GM19395 (cell line): ENCODE results near the gene DCDC1.
A peak's percentile ranks its signal among the peaks of the same experiment; 100 is the strongest.
"Not testable (repeated sequence)": the region's sequence is repeated elsewhere in the genome, so short reads cannot be mapped to it uniquely, and the experiment has no call there.

ENCODE experiments used
- ATAC-seq: cut with Tn5 transposase; IDR thresholded peaks from one replicate; pipeline ENCODE4 v1.9.1; 2021; ENCODE audit warnings: mild to moderate bottlenecking, moderate library complexity; ENCODE audit not compliant: unreplicated experiment

DCDC1 gene

DNA sequence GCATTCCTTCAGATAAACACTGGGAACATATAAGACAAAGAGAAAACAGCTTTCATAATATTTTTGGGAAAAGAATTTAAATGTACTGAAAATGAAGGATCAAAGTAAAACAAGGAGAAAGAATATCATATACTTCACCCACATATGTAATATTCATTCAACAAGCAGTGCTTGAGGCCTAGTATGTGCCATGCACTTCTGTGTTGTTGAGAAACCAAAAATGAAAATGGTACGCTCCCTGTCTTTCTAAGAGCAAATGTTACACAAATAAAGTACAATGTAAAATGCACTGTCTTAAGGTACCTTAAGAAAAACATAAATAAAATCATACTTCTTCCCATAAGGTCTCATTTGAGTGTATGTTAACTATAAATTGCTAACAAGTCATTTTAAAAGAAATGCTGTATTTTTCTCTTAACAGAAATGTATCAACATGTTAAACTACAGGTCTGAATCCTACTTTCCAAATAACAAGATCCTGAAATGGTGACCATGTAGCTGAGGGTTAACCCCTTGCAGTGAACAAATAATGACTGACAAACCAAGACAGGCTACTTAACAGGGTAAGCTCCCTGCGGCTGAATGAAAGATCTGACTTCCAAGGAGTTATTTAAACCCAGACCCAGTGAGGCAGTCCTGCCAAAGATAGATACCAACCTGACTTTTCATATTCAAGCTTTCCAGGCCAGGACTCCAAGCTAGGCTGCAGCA, 377.6 kb downstream of the DCDC1 start:
- no peak for ATAC-seq

DNA sequence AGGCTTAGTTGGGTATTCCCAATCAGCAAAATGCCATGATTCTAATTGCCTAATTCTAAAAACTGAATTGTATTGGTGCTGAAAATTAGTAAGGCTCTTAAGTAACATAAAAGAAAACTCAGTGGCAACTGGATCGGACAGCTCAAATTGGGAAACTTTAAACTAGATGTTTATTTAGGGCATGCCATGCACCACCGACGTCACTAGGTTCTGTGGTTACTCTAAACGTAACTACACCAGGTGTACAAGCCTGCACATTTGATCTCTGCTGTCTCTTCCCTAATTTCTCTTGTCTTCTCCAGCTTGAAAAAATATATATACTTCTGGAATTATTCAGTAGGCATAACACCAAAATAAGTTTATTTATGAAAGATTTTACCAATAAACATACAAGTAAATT, 378.2 kb downstream of the DCDC1 start:
- no peak for ATAC-seq

DNA sequence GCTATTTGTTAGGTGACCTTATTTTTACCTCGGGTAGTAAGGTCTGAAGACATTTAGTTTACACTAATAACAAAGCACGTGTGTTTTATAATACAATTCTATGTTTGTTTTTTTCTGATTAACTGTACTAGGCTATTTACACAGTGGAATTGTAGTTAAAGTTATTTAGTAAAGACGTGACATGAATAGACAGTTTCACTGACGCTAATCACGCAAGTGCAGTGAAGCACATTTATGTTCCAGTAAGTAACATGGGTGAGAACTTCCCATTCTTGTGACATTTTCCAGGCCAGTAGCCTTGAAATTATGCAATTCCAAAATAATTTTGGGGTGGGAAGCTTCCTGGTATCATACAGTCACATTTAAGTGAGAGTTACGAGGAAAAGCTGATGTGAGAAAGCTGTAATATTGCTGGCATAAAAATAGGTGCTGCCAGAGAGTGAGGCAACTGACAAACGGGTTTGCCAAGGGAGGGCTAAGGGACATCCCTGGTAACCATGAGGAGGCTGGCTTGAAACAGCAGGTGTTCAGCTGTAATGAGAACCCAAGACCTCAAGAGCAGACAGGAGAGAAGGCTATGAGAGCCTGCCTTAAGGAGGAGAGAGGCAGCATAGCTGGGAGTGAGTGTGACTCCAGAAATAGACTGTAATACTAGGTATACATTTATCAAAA, 378.8 kb downstream of the DCDC1 start:
- no peak for ATAC-seq

DNA sequence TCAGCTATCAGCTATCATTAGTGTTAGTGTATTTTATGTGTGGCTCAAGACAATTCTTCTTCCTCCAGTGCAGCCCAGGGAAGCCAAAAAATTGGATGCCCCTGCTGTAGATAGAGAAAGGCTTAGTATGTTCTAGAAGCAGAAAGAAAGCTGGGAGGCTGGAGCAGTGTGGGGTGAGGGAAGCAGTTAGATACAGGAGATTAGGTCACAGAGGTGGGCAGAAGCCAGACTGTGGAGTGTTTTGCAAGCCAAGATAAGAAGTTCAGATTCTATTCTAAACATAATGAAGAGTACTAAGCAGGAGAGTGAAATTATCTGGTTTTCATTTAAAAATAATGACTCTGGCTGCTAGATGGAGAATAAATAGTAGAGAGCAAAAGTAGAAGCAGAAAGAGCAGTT, 381.7 kb downstream of the DCDC1 start:
- no peak for ATAC-seq

DNA sequence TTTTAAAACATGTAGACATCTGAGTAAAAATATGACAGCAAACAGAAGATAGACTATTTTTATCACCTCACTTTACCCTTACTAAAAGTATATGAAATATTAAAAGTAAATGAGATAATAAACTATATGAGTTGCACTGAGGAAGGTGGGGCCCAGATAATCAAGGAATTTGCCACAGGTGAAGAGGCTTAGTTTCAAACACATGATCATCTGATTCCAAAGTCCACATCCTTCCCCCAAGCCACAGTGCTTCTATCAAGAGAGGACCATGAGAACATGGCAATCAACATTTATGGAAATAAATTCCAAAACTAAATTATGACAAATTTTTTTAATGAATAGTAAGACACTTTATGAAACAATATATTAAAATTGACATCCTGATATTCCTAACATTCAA, 384.0 kb downstream of the DCDC1 start:
- no peak for ATAC-seq

DNA sequence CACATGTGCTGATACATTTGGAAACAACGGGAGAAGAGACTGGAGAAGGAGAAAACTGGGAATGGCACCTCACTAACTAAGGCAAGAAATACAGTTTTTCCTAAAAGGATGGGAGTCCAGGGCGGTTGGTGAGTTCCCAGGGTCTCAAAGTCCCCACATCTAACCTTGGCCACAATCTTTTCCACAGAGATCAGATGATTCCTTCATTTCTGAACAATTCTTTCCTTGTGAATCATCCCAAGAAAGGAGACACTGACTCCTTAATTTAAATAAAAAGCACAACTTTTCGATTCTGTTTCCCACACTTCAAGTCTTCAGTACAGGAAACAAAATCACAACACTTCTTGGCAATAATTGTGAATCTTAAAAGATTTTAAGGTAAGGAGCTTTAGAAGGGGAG, 384.7 kb downstream of the DCDC1 start:
- ATAC-seq, result no peak

DNA sequence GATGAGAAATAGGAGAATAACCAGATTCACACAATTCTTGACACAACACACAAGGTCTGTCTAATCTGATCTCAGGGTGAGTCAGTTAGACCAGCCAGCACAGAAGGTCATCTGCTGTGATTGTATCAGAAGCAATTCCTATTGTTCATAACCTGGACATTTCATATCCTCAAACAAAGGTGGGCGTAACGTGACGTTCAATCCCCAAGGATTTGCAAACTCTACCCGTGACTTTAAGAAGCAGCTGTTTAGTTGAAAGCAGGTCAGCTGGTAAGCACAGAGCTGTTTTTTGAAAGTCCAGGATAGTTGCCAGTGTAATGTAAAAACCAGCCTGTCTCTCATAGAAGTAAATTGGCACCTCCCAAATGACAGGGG, 385.1 kb downstream of the DCDC1 start:
- ATAC-seq, result no peak

DNA sequence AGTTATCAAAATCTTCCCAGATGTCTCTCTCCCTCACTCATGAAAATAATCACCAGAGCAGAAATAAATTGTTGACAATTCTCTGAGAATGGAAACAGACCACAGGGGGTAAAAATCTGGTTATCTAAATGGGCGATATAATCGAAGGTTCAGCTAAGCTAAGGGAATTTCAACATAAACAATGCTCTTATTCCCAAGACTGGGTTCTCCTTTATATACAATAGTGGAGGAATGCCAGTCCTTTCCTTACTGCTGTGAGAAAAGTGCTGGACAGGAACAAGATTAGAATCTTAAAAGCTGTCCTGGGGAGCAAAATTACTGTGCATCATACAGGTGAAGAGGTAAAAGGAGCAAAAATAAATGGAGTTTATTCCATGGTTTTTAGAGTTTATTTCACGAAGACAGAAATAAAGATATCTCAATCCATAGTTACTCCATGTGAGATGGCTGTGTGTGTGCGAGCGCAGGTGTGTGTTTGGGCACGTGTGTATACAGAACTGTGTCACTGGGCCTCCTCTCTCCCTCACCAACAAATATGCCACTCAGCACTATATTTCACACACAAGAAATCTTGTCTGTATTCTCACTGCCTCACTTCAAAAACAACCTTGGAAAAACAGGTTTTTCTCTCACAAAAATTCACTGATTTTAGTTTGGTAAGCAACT, 385.6 kb downstream of the DCDC1 start:
- ATAC-seq, result no peak

DNA sequence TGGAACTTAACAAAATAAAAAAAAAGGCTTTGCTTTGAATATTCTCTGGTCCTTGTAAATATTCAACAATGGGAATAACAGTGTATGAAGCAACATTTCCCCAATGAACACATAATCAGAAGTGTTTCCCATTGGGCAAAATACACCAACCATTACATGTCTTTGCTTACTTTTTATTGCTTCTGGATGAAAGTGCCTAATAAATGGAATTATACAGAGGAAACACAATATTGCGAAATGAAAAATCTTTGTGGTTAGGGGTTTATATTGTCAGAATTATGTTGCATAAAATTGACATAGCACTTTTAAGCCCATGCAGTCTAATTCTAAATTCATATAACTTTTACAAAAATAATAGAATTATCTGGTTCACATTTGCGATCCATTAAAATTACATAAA, 386.4 kb downstream of the DCDC1 start:
- no peak for ATAC-seq

DNA sequence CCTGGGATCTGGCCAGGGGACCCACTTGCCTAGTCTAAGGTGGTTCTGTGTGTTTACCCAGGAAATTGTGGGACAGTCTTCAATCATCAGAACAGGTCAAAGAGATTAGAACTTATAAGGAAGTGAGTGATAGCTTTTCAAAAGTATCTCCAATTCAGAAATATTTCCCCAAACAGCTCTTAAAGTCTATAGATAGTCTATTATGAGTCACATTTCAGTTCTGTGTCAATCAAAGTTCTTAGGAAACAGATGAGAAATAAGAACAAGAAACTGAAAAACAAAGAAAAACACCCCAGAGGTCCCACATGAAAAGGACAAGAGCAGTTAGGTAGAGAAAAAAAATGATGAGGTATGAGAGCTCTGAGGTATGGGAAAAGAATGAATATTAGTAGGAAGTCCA, 402.0 kb downstream of the DCDC1 start:
- no peak for ATAC-seq

DNA sequence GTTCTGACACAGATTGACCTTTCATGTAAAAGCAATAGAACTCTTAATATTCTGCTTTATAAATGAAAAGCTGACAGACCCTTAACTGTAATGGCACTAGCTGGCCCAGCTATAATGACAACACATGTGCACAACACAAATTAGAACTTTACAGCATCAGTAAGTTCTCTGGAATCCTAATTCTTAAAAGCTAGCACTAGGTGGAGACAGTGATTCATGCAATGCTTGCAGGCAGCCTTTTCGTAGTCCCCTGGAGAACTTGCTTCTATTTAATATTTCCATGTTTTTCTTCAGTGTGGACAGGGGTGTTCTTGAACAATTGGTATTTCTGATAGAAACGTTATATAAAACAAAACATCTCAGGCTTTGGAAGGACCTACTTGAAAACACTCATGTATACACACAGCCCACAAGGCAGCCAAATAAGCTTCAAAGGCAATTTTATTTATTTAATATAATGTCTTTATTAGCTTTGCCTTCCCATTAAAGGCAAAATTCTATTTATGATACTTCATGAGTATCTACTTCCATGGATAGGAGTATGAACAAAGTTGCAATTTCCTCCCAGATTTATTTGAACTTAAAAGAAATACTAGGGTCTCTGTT, 409.0 kb downstream of the DCDC1 start:
- ATAC-seq, result no peak

DNA sequence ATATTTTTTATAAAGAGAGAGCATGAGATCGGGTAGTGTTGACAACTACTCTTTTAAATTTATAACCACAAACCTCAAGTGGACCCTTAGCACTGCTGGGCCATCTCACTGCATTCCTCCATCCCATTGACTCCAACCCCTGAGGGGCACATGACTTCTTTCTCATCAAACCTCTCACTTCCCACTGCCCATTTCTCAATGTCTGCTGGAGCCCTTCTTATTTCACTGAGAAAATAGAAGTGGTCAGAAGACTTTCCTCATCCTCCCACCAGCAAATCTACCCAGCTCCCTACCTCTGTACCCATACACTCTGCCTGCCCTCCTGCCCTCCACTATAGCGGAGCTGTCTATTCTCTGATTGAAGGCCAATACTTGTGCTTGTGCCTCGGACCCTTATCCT, 412.8 kb downstream of the DCDC1 start:
- ATAC-seq, result no peak

DNA sequence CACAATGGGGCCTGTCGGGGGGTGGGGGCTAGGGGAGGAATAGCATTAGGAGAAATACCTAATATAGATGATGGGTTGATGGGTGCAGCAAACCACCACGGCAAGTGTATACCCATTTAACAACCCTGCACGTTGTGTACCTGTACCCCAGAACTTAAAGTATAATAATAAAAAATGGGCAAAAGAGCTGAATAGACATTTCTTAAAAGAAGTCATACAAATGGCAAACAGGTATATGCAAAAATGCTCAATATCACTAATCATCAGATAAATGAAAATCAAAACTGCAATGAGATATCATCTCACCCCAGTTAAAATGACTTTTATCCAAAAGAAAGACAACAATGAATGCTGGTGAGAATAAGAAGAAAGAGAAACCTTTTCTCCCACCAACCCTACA, 419.7 kb downstream of the DCDC1 start:
- no peak for ATAC-seq

DNA sequence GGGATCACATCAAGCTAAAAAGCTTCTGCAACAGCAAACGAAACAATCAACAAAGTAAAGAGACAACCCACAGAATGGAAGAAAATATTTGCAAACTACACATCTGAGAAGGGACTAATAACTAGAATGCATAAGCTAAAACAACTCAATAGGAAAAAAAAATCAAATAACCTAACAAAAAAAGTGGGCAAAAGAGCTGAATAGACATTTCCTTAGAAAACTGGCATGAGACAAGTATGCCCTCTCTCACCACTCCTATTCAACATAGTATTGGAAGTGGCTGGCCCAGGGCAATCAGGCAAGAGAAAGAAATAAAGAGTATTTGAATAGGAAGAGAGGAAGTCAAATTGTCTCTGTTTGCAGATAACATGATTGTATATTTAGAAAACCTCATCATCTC, 421.8 kb downstream of the DCDC1 start:
- not testable (repeated sequence) for ATAC-seq

DNA sequence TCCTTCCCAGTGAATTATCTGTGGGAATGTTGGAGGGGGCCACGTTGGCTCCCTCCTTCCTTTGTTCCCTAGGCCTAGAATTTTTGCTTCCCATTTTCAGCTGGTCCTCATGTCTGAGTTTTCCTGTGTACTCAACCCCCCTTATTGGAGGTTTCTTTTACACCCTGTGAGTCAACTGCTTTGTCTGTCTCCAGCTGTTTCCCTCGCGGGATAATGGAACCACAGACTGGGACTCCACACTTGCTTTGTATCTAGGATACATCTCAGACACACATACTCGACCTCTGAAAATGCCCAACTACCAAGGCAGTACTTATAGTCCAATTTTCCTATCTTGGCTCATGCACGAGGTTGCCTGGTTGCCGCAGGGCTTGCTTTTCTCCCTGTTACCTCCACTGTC, 430.7 kb downstream of the DCDC1 start:
- no peak for ATAC-seq

DNA sequence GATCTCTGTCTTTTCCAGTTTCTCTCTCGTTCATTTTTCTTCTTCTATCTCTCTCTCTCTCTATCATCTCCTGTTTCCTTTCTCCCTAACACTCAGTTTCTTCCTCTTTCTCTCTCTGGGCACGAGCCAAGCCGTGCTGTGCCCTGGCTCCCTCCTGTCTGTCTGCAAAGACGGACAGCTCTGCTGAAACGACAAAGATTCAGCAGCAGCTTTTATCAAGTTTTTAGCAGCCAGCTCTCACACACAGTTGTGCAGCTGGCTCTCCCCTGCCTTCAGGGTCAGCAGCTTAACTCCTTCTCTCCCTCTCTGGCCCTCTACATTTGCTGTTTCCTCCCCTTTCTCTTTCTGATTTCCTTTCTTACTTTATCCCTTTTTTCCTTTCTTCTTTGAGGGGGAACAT, 431.4 kb downstream of the DCDC1 start:
- ATAC-seq, result no peak

DNA sequence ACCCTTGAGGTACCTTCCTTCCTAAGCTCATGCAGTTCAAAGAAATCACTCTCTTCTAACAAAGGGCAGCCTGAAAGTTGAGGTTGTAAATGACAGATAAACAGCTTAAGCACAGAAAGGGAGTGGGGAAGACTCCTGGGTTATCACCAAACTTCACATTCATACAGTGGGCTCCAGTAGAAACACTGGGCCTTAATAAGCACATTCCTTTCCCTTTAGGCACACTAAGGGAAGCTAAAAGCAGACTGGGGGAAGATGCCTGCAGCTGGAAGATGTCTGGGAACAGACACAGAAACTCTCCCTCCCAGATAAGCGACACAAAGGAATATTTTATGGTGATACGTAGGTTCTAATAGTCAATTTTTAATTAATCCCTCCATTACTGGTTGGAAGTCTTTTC, 433.0 kb downstream of the DCDC1 start:
- ATAC-seq, result no peak

DNA sequence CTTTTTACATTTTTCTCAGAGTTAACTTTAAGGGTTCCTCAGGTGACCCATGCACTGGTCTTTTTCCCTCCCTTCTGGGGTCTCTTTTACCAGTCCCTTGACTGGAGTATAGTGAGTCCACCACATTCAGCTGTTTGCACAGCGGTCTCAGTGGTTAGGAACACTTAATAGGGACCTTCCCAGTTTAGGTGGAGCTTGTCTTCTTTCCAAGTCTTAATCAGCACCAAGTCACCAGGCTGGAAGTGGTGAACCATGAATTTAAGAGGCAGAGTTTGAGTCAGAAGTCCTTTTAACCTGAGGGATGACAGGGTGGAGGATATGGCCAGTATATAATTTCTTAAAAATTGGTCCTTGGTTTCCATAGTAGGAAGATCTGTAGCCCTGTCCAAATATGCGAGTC, 433.7 kb downstream of the DCDC1 start:
- no peak for ATAC-seq

DNA sequence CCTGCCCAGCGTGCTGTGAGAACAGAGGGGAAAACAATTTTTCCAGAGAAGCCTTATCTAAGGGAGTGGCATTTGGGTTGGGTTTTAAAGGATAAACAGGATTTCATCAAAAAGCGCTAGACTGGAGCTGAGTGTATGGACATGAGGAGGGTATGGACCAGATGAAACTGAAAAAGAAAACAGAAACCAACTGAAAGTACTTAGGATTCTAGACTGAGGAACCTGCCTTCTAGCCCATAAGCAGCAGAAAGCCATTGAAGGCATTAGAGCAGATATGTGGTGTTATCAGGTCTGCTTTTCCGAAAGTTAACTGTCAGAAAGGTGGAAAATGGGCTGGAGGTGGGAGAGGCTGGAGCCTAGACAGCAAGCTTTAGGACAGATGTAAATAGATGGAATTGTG, 443.4 kb downstream of the DCDC1 start:
- no peak for ATAC-seq

DNA sequence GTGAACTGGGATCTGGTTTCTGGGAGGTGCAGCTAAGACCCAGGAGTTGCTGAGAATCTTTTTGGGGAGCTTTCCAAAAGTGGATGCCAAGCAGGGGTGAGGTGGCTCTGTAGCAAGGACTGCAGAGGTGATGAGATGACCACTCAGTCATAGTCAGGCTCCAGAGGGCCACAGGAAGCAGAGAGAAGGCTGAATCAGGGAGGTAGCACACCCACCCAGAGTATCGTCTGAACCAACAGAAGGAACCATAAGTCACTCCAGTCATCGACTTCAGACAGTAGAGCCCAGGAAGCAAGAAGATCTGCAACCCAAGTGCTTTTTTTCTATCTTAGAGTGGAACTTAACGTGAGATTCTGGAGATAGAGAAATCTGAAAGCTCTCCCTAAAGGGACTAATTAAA, 447.7 kb downstream of the DCDC1 start:
- ATAC-seq, result no peak

DNA sequence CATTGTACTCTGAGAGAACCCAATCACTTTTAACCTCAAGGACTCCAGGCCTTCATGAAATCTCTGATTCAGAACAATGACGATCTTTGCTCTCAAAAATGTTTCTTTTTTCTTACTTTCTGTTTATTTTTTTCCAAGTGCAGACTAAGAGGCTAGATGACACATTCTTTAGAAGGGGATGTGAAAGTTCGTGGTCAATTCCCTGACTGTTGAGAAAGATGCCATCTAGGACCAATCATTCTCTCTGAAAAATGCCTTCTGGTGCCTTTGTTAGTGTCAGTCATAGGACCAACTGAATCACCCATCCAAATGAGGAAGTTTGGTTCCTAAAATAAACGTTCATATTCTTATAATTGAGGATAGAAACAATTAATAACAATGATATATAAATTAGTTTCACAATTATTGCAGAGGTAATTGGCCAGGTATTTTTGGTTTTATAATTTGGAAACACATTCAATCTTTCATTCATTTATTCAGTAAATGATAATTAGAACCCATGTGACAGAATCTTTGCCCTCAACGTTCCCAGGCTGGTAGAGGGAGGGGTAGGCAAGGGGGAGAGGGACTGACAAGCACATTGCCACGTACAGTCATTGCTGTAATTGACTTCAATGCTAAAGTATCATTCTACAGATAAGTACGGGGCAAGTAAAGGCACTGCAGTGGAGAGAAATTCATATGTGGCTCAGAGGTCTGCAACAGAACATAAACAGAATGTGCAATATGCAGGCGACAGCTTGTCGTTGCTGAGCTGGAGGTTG, 450.0 kb downstream of the DCDC1 start:
- ATAC-seq, result peak; percentile 57
